ENCODE results near the gene IQGAP2.

DNA sequence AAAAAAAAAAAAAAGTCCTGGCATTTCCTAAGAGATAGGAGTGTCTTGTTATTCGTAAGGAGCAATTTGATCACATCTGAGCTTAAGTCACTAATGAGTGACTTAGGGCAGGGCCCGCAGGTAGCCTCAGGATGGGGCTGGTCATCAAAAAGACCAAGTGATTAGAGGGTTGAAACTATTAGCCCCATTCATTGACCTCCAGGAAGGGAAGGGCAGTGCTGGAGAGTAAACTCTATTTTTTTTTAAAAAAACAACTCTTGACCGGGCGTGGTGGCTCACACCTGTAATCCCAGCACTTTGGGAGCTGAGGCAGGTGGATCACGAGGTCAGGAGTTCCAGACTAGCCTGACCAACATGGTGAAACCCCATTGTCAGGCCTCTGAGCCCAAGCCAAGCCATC, 46.2 kb upstream of the IQGAP2 start:
- TF ChIP-seq CSDC2 (CRISPR knock-in tag; IDR thresholded peaks at IDR 0.05) (no peak), ZNF70 (CRISPR knock-in tag; IDR thresholded peaks at IDR 0.05) (no peak), ZFP3 (CRISPR knock-in tag; IDR thresholded peaks at IDR 0.05) (no peak), TOX (CRISPR knock-in tag; IDR thresholded peaks at IDR 0.05; ENCODE audit: borderline replicate concordance) (no peak), OSR1 (CRISPR knock-in tag; IDR thresholded peaks at IDR 0.05) (no peak), TCF4 (CRISPR knock-in tag; IDR thresholded peaks at IDR 0.05; ENCODE audit: borderline replicate concordance) (no peak)

All from SK-N-SH treated with all-trans-retinoic acid at 6 μM for 48 hours (cell line).